GM12801 (cell line): ENCODE data around the gene SBNO2.

Experiments
- CTCF ChIP-seq: IDR thresholded peaks from one replicate; pipeline ENCODE4 v1.5.1; 2011; ENCODE audit warnings: control low read depth; ENCODE audit not compliant: insufficient read length; ENCODE audit errors: extremely low read depth

Gene SBNO2

GRCh38 chr19:1162404-1163282, 11.4 kb downstream of the SBNO2 start:
- TF ChIP-seq CTCF, result no peak

DNA sequence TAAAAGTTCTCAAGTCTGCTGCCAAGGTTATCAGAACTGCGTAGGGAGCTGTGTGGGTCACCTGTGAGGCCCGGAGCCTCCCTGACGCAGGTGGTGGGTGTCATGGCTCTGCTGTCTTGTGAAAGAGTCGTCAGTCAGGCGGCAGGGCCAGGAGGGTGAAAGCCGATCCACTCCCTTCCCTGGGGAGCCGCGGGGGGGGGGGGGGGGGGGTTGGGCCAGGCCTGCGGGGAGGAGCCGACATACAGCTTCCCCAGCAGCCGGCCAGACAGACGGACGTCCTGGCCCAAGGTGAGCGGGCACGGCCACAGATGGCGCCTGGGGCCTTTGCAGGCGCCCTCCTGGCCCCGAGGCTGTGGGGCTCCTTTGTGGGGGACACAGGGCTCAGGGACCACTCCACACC, 12.4 kb downstream of the SBNO2 start:
- TF ChIP-seq CTCF, result no peak

DNA sequence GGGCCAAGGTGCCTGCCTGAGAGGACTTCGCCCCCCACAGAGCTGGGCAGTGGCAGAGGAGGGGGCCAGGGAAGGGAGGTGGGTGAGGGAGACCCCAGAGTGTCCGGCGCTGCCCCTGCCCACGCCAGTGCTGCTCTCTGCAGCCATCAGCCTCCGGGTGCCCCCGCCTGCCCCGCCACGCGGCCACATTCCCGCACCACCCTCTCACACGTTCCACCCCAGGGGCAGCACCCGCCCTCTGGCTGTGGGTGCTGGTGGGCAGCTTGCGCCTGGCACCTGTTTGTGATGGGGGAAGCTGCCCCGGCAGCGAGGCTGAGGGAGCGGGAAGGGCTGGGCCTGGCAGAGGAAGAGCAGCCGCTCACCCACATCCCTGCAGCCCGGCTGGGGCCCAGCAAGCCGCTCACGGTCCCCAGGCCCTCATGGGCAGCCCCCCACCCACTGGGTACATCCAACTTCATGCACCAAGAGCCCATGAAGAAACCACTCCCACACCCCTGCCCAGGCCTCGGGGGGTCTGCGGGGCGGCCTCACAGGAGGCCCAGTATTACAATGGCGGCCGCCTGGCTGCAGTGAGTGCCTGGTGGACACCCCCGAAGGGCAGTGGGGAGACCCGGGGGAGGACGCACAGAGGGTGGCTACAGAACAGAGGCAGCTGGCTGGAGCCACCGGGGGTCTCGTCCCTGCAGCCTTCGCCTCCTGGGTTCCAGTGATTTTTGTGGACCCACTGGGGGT, 14.0 kb downstream of the SBNO2 start:
- TF ChIP-seq CTCF, result no peak

GRCh38 chr19:1158885-1159448, 15.1 kb downstream of the SBNO2 start:
- TF ChIP-seq CTCF, result no peak

DNA sequence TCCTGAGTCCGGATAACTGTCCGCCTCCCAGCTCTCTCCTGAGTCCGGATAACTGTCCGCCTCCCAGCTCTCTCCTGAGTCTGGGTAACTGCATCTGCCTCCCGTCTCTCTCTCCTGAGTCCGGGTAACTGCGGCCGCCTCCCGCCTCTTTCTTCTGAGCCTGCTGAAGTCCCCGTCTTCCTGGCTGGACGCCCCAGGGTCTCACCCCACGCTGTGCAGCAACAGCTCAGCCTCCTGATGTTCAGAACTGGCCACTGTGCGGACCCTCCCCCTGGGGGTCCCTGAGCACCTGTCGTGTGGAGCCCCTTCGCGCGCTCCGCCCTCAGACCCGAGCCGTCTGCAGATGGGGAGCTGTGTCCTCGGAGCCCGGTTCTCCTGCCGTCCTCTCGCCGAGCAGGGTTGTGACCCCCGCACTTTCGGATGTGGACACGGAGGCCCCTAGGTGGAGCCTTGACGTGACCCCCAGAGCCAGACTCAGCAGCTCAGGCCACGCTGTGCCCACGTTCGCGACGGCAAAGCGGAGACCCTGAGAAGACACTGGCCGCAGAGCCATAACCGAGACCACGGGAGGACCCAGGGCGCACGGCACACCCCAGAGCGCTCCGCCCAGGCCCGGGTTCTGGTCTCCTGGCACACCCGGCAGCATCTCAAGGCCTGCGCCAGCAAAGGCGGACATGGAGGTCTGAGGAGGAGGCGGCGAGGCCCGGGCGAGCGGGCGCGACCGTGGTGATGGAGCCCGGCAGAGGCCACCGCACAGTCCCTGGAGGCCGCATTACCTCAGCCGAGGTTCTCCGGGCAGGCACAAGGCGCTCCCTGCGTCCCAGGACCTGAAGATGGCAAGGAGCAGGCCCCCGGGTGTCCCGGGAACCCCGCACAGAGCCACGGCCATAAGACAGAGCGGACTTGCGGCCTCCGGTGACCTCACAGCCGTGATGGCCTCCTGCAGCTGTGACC, 15.9 kb downstream of the SBNO2 start:
- TF ChIP-seq CTCF, result no peak

DNA sequence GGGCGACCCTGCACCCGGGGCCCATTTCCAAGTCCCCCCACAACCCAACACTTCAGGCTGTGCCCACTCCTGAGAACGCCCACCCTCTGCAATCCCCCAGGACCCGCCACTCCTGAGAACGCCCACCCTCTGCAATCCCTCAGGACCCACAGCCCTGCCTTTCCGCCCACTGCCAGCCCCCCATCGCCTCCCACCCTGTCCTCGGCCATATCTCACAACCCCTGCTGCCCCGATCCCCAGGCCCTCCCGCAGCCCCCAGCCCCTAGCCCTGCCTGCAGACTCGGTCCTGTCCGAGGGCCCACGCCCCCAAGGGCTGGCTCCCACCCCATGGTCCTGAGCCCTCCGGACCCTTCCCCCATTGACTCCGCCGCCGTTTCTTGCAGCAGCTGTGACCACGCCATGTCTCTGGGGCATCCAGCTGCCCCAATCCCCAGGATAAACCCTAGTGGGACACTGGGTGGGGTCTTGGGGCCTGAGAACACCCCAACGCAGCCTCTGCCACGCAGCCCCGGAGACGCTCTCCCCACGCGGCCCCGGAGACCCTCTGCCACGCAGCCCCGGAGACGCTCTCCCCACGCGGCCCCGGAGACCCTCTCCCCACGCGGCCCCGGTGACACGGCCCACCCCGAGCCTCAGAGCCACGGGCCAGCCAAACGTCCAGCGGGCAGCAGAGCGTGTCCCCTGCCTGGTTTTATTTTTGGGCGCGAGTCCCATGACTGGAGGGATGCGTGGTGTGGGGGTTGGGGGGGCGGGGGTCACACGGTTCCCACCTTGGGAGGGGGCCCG, 17.0 kb downstream of the SBNO2 start:
- TF ChIP-seq CTCF, result no peak
